Hematopoietic multipotent progenitor cell treated with erythropoietin and hydrocortisone succinate and interleukin-3 and kit ligand, for 6 days (in vitro differentiated cells): ENCODE results near the gene XKR7.
A peak's percentile ranks its signal among the peaks of the same experiment; 100 is the strongest.
"Not testable (repeated sequence)": the region's sequence is repeated elsewhere in the genome, so short reads cannot be mapped to it uniquely, and the experiment has no call there.

ENCODE experiments used
- DNase-seq: peaks from one replicate; pipeline ENCODE4 v3.0.0-alpha.2; 2015

Gene XKR7

GRCh38 chr20:32018269-32019155 is 50.6 kb downstream of the XKR7 start:
- peak; percentile 41 for DNase-seq

GRCh38 chr20:32019156-32019510 is 51.2 kb downstream of the XKR7 start:
- no peak for DNase-seq

DNA sequence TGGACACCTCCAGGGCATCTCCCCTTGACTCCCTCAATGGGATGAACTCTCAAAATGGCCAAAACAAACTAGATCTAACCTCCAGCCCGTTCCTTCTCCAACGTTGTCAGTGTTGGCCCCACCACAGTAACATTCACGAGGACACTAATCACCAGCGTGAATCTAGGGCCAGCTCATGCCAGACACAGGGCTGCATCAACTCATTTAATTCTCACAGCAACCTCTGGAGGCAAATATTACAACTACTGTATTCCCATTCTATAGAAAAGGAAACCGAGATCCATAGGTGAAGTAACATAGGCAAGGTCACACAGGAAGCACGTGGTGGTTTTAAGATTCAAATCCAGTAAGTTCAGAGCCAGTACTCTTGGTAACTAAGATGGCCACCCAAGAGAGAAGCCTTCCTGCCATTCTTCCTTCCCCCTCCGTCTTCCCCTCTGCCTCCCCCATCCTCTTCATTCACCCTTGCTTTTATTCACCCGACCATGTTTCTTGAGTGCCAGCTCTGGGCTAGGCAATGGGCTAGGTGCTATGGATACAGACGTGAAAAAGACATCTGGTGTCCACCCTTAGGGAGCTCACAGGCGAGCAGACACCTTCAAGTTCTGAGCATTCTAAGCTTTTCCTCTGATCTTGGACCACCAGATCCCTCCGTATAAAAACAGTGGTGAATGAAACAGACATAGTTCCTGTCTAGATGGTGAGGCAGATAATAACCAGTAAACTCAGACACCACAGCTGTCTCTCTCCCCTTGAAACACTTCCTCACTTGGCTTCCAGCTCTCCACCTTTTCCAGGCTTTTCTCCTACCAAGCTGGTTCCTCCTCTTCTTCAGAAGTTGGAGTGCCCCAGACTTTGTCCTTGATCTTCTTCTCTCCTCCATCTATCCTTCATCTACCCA is 51.9 kb downstream of the XKR7 start:
- DNase-seq, result no peak

- no peak for DNase-seq
These were observed 53.1 kb downstream of the XKR7 start for GRCh38 chr20:32021091-32021490.

DNA sequence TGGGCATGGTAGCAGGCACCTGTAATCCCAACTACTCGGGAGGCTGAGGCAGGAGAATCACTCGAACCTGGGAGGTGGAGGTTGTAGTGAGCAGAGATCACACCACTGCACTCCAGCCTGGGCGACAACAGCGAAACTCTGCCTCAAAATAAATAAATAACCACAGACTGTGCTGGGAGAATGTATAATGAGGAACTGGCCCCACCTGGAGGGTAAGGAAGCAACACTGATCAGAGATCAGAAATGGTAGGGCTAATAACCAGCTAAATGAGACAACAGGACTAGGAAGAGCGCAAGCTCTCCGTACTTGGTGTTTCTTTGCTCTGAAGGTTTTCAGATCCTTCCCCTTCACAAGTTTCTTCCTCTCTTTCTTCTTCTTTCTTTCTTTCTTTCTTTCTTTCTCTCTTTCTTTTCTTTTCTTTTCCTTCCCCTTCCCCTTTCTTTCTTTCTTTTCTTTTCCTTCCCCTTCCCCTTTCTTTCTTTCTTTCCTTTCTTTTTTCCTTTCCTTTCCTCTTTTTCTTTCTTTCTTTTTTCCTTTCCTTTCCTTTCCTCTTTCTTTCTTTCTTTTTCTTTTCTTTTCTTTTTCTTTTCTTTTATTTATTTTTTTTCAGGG is 56.8 kb downstream of the XKR7 start:
- DNase-seq, result peak; percentile 9

- DNase-seq, result no peak
These were observed 59.7 kb downstream of the XKR7 start for GRCh38 chr20:32027643-32028042.

GRCh38 chr20:32028647-32029372 is 60.9 kb downstream of the XKR7 start:
- no peak for DNase-seq

DNA sequence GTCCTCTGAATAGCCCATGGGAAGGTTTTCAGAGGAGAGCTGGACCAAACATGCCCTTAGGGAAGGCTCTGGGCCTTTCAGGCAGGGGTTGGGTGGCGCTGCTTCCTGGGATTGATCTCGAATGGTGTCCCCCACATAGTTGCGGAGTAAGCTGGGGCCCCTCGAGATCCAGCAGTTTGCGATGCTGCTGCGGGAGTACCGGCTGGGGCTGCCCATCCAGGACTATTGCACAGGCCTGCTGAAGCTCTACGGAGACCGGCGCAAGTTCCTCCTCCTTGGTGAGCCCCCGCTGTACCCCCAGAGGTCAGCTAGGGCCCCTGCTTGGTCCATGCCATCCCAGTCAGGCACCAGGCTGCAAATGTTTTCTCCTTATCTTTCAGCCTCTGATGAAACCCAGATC is 61.6 kb downstream of the XKR7 start:
- DNase-seq, result no peak

GRCh38 chr20:32031007-32031958 is 63.3 kb downstream of the XKR7 start:
- peak; percentile 76 for DNase-seq

DNA sequence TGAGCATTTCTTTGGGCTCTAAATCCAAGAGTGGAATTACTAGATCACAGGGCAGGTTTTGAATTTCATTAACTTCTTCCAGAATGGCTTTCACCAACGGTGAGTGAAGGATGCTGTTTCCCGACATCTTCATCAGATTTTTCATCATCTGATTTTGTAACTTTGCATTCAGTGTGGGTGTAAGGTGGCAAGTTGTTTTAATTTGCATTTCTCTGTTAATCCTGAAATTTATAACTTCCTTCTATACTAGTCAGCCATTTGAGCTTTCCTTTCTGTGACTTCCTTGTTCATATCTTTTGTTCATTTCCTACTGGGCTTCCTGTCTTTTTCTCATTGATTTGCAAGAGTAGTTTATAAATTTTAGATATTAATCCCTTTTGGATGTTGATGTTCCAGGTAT is 65.4 kb downstream of the XKR7 start:
- DNase-seq, result no peak

DNA sequence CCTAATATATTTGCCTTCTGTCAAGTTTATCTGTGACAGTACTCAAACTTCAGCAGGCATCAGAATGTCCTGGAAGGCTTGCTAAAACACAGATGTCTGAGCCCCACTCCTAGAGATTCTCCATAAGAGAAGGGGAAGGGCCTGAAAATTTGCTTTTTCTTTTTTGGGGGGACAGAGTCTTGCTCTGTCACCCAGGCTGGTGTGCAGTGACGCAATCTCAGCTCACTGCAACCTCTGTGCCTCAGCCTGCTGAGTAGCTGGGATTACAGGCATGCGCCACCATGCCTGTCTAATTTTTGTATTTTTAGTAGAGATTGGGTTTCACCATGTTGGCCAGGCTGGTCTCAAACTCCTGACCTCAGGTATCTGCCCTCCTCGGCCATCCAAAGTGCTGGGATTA is 65.8 kb downstream of the XKR7 start:
- DNase-seq, result not testable (repeated sequence)

DNA sequence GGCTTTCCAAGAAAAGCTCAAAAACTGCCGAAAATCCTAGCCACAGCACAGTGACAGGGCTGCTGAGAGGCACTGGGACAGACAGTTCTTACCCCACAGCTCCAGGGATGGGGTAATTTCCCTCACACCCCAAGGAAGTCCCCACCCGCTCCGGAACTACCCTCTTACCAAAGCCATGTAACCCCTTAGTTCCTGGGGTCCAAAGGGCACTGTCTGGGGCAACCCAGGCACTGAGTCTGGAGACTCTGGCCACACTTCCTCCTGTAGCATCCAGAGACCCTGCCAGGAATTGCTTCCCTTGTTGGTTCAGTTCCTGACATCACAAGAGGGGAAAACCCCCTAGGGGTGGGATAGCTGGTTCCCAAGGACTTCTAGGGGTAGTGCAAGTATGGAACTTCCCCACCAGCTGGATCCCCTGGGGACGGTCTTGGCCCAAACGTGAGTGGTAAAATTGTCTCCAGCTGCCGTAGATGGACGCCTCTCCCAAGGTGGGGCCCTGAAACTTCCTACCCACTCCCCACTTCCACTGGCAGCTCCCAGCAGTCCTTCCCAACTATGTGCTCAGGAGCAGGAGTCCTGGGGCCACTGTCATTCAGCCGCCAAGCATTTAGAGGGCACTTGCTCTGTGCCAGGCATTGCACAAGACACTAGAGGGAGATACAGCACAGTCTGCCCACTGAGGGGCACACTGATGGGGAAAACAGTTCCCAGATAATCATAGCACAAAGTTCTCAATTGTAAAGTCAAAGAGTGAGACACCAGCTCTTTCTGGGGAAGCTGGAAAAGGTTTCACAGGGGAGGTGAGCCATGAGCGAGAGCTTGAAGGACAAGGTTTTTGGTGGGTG is 66.9 kb downstream of the XKR7 start:
- peak; percentile 54 for DNase-seq

GRCh38 chr20:32035426-32035779 is 67.5 kb downstream of the XKR7 start:
- no peak for DNase-seq

GRCh38 chr20:32036252-32036651 is 68.3 kb downstream of the XKR7 start:
- no peak for DNase-seq

DNA sequence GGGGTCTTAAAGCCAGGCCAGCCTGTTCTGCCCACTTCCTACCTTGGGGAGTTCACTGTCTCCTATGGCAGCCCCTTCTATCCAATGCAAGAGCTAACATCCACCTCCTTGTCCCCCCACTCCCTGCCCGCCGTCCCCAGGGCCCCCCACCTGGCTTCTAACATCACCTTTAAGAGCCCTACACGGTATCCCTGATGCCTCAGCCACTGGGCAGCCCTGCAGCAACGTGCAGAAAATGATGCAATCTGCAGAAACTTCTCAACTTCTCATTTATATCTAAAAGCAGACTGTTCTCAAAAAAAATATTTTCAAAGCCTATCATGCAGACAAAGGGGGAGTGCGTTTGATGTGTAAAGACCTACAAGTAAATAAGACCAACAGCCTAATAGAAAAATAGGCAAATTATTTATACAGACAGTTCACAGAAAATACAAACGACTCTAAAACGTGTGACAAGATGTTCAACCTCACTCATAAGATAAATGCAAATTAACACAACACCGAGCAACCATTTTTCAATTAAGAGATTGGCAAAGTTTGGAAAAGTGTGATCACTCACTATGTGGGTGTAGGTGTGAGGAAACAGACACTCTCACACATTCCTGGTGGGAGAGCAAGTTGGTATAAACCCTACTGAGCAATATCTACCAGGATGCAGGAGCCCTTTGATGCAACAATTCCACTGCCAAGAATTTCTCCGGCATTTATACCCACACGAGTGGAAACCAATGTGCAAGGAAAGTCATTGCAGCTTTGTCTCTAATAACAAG is 69.0 kb downstream of the XKR7 start:
- no peak for DNase-seq

GRCh38 chr20:32037929-32038328 is 70.0 kb downstream of the XKR7 start:
- no peak for DNase-seq

- DNase-seq, result peak; percentile 69
These were observed 72.4 kb downstream of the XKR7 start for GRCh38 chr20:32040142-32040953.

GRCh38 chr20:32045999-32046398 is 78.0 kb downstream of the XKR7 start:
- no peak for DNase-seq

GRCh38 chr20:32050324-32050841 is 82.4 kb downstream of the XKR7 start:
- DNase-seq, result no peak
